HepG2 (cell line): ENCODE data around the gene GALNTL6. TPM values are rescaled to one million over a fixed set of nuclear protein-coding genes. Genes with fewer than 3 reads are reported as not detected.

Experiments used
- ATAC-seq: fragments of 200-7000 bp; cut with Tn5 transposase; 3 replicates; pipeline ENCODE4 v1.9.1; 2020; ENCODE audit warnings: mild to moderate bottlenecking, moderate library complexity
- BruUV-seq: library from RNA; stranded (reverse); fragments of 400-500 nt; replicated peaks from 2 replicates; lab custom pipeline; 2021; lab: Mats Ljungman, UMichigan
- CTCF ChIA-PET: fragments of 300-600 bp; formaldehyde crosslinking; extraction: SDS; loops from one replicate; lab custom pipeline; 2021; ENCODE audit warnings: low total read pairs, inconsistent platforms, low intra/inter-chr PET ratio; lab: Yijun Ruan, JAX
- POLR2A ChIA-PET: fragments of 350-600 bp; sonication (Branson Sonifier 250); formaldehyde crosslinking; loops from one replicate; lab custom pipeline; 2020; ENCODE audit warnings: antibody characterized with exemption, inconsistent platforms; lab: Yijun Ruan, JAX
- DNase-seq: peaks from one replicate; pipeline ENCODE4 v3.0.0-alpha.2; 2015; ENCODE audit warnings: low spot score
- FAIRE-seq: peaks from 3 replicates; lab custom pipeline; 2011; peaks lifted over from hg19 to GRCh38; lab: Jason Lieb, UNC
- H2AFZ ChIP-seq: one replicate; pipeline ENCODE4 v1.6.1; 2011; ENCODE audit warnings: low read length, inconsistent platforms
- H3K27ac ChIP-seq: fragments of 300-600 bp; 3 replicates; pipeline ENCODE4 v1.8.0; 2011; ENCODE audit warnings: mixed run types, mild to moderate bottlenecking, mixed read lengths, low read length, inconsistent platforms; ENCODE audit not compliant: insufficient read depth; ENCODE audit errors: extremely low read length
- H3K27me3 ChIP-seq, 2 experiments: fragments of 200-600 bp in 1 of 2; 2 replicates in 1 of 2; 3 replicates in 1 of 2; pipeline versions ENCODE4 v1.6.0 to v1.8.0; 2011; ENCODE audit warnings: low read length in 2 of 2, mild to moderate bottlenecking in 2 of 2, moderate library complexity in 2 of 2, inconsistent platforms in 1 of 2; ENCODE audit not compliant: insufficient read depth in 2 of 2, control insufficient read depth in 1 of 2
- H3K36me3 ChIP-seq, 2 experiments: fragments of 200-600 bp in 1 of 2; replicated peaks in 1 of 2; 2 replicates in 1 of 2; 3 replicates in 1 of 2; pipeline versions ENCODE4 v1.5.1 to v1.8.0; 2011; ENCODE audit warnings: low read length in 2 of 2, inconsistent platforms in 1 of 2; ENCODE audit not compliant: insufficient read depth in 2 of 2, control insufficient read depth in 1 of 2
- H3K4me1 ChIP-seq: 2 replicates; pipeline ENCODE4 v1.5.1; 2012; ENCODE audit warnings: low read length, inconsistent platforms; ENCODE audit not compliant: insufficient read depth
- H3K4me2 ChIP-seq: 2 replicates; pipeline ENCODE4 v1.6.0; 2011; ENCODE audit warnings: low read depth, low read length, inconsistent platforms
- H3K4me3 ChIP-seq, 3 experiments: fragments of 200-600 bp in 1 of 3; sonication (generic), shearing (Covaris generic) in 1 of 3; replicated peaks in 1 of 3; 2 replicates each; pipeline ENCODE4 v1.5.1; 2011 to 2016; ENCODE audit warnings: low read length in 3 of 3, inconsistent platforms in 2 of 3, low read depth in 2 of 3, mild to moderate bottlenecking in 2 of 3, control low read depth in 1 of 3, mixed read lengths in 1 of 3; ENCODE audit not compliant: insufficient read depth in 1 of 3
- H3K79me2 ChIP-seq: one replicate; pipeline ENCODE4 v1.6.1; 2011; ENCODE audit warnings: low read length, inconsistent platforms; ENCODE audit not compliant: insufficient read depth
- H3K9ac ChIP-seq: 2 replicates; pipeline ENCODE4 v1.6.0; 2011; ENCODE audit warnings: mild to moderate bottlenecking, low read depth, low read length, inconsistent platforms; ENCODE audit not compliant: insufficient read depth
- H3K9me3 ChIP-seq: 2 replicates; pipeline ENCODE4 v1.5.1; 2012; ENCODE audit warnings: mild to moderate bottlenecking, low read length
- H4K20me1 ChIP-seq: 2 replicates; pipeline ENCODE4 v1.6.0; 2011; ENCODE audit warnings: inconsistent platforms, mild to moderate bottlenecking, low read length, moderate library complexity; ENCODE audit not compliant: insufficient read depth
- AGO1 ChIP-seq: fragments of 200-400 bp; formaldehyde crosslinking; IDR thresholded peaks from 2 replicates; pipeline ENCODE4 v1.6.1; 2017; ENCODE audit warnings: mild to moderate bottlenecking, low read depth, low read length, moderate library complexity; ENCODE audit not compliant: poor library complexity, severe bottlenecking
- GMEB2 ChIP-seq: IDR thresholded peaks from 2 replicates; pipeline ENCODE4 v1.6.1; 2016; ENCODE audit warnings: missing biosample characterization, missing genetic modification reagents, low read depth
- KMT2B ChIP-seq: IDR thresholded peaks from 2 replicates; pipeline ENCODE4 v1.6.1; 2016; ENCODE audit warnings: missing genetic modification reagents, missing compliant biosample characterization
- MTERF4 ChIP-seq: sonication (generic); formaldehyde crosslinking; IDR thresholded peaks from 2 replicates; pipeline ENCODE4 v1.8.0; 2023; ENCODE audit warnings: mild to moderate bottlenecking, missing genetic modification reagents
- NCOA1 ChIP-seq: sonication (generic); formaldehyde crosslinking; IDR thresholded peaks from 2 replicates; pipeline ENCODE4 v1.9.0; 2021; ENCODE audit warnings: missing genetic modification reagents
- SP2 ChIP-seq: sonication (generic); formaldehyde crosslinking; IDR thresholded peaks from 2 replicates; pipeline ENCODE4 v1.5.1; 2020; ENCODE audit warnings: mild to moderate bottlenecking, missing genetic modification reagents
- ZNF232 ChIP-seq: sonication (generic); formaldehyde crosslinking; IDR thresholded peaks from 2 replicates; pipeline ENCODE4 v1.4.0; 2020; ENCODE audit warnings: missing genetic modification reagents, borderline replicate concordance
- ZNF570 ChIP-seq: sonication (generic); formaldehyde crosslinking; IDR thresholded peaks from 2 replicates; pipeline ENCODE4 v1.4.0; 2020; ENCODE audit warnings: mild to moderate bottlenecking, missing genetic modification reagents, borderline replicate concordance
- ZNF746 ChIP-seq: sonication (generic); formaldehyde crosslinking; IDR thresholded peaks from 2 replicates; pipeline ENCODE4 v1.8.0; 2022; ENCODE audit warnings: mild to moderate bottlenecking, missing genetic modification reagents
- WGBS: methylation state at CpG from one replicate; pipeline ENCODE4 v1.1.6; 2017; ENCODE audit warnings: low lambda C conversion rate; 5-methylcytosine and 5-hydroxymethylcytosine counted together
- in situ Hi-C: cut with HindIII; loops from 2 replicates; pipeline ENCODE4 v1.10.0; 2017; ENCODE audit warnings: low pct_unique_long_range_greater_than_20kb; ENCODE audit not compliant: extremely low pct_ligation_motif_present
- intact Hi-C: fragments of 100-400 bp; cut with micrococcal nuclease; formaldehyde crosslinking; loops from one replicate; pipeline ENCODE4 v1.10.0; 2022; ENCODE audit not compliant: unreplicated experiment
- polyA plus RNA-seq, 8 experiments: library from polyadenylated mRNA; depleted of rRNA in 3 of 8; stranded (reverse) in 7 of 8; unstranded in 1 of 8; fragments of >200 nt; fragmentation: Illumina TruSeq in 4 of 8; extraction: Trizol in 4 of 8; gene quantifications; 2 replicates each; pipeline versions ENCODE4 v1.2.1 to v1.2.3, GENCODE V29; 2011 to 2016; ENCODE audit warnings: low read depth in 4 of 8, missing spikeins in 1 of 8, mixed read lengths in 1 of 8; ENCODE audit not compliant: insufficient read depth in 1 of 8
- total RNA-seq, 5 experiments: library from RNA; depleted of rRNA; stranded (reverse); fragments of >200 nt; fragmentation: Illumina TruSeq; extraction: Trizol; gene quantifications; 2 replicates each; pipeline ENCODE4 v1.2.3, GENCODE V29; 2016; ENCODE audit warnings: low read depth in 1 of 5

Gene GALNTL6
- total and polyA plus RNA-seq, 2 of the 13 experiments (the other 11 are each of a cell fraction or from before 2014, with no cell fraction given): not detected

GRCh38 chr4:172517391-172517790, 704.2 kb downstream of the GALNTL6 start:
- FAIRE-seq (no peak), DNase-seq (no peak), ATAC-seq (no peak)
- POLR2A ChIA-PET: no interaction called here
- Histone ChIP-seq H3K9ac (no peak overlapping the region), H3K4me3 (no peak overlapping the region), H3K79me2 (no peaks in the 10 kb centered on the region), H2AFZ (no peak overlapping the region), H3K36me3 (no peaks in the 10 kb centered on the region; a peak in 1 of 5 replicates), H3K4me1 (no peaks in the 10 kb centered on the region), H3K4me2 (no peak overlapping the region), H3K27ac (no peak overlapping the region), H3K27me3 (no peaks in the 10 kb centered on the region), H4K20me1 (no peaks in the 10 kb centered on the region), H3K9me3 (no peaks in the 10 kb centered on the region)
- CTCF ChIA-PET: no interaction called here
- BruUV-seq: no TSS peak
- 0% methylated on average over 2 of the region's 2 CpGs for WGBS
- intact Hi-C loops: no loop called here
- TF ChIP-seq NCOA1 (CRISPR knock-in tag): no peak
- TF ChIP-seq ZNF570 (CRISPR knock-in tag): no peak
- no peak for TF ChIP-seq MTERF4 (CRISPR knock-in tag)
- no peak for TF ChIP-seq SP2 (CRISPR knock-in tag)
- TF ChIP-seq AGO1: no peak
- TF ChIP-seq KMT2B (CRISPR knock-in tag): no peak
- TF ChIP-seq GMEB2: no peak
- no peak for TF ChIP-seq ZNF232 (CRISPR knock-in tag)
- TF ChIP-seq ZNF746: no peak
- in situ Hi-C loops: no loop called here
